HG03095 (cell line): ENCODE measurements around the gene TAF3.
"Not testable (repeated sequence)": the region's sequence is repeated elsewhere in the genome, so short reads cannot be mapped to it uniquely, and the experiment has no call there.

Source experiments
- ATAC-seq: cut with Tn5 transposase; IDR thresholded peaks from one replicate; pipeline ENCODE4 v1.9.1; 2021; ENCODE audit warnings: moderate library complexity; ENCODE audit not compliant: unreplicated experiment

Gene TAF3, protein sequence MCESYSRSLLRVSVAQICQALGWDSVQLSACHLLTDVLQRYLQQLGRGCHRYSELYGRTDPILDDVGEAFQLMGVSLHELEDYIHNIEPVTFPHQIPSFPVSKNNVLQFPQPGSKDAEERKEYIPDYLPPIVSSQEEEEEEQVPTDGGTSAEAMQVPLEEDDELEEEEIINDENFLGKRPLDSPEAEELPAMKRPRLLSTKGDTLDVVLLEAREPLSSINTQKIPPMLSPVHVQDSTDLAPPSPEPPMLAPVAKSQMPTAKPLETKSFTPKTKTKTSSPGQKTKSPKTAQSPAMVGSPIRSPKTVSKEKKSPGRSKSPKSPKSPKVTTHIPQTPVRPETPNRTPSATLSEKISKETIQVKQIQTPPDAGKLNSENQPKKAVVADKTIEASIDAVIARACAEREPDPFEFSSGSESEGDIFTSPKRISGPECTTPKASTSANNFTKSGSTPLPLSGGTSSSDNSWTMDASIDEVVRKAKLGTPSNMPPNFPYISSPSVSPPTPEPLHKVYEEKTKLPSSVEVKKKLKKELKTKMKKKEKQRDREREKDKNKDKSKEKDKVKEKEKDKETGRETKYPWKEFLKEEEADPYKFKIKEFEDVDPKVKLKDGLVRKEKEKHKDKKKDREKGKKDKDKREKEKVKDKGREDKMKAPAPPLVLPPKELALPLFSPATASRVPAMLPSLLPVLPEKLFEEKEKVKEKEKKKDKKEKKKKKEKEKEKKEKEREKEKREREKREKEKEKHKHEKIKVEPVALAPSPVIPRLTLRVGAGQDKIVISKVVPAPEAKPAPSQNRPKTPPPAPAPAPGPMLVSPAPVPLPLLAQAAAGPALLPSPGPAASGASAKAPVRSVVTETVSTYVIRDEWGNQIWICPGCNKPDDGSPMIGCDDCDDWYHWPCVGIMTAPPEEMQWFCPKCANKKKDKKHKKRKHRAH

GRCh38 chr10:7818295-7819120 lies at the start of gene TAF3:
TAF3 (plus strand) TSS chr10:7818505; CDS start chr10:7818710, 205 bp downstream.
- ATAC-seq, result peak; percentile 85

DNA sequence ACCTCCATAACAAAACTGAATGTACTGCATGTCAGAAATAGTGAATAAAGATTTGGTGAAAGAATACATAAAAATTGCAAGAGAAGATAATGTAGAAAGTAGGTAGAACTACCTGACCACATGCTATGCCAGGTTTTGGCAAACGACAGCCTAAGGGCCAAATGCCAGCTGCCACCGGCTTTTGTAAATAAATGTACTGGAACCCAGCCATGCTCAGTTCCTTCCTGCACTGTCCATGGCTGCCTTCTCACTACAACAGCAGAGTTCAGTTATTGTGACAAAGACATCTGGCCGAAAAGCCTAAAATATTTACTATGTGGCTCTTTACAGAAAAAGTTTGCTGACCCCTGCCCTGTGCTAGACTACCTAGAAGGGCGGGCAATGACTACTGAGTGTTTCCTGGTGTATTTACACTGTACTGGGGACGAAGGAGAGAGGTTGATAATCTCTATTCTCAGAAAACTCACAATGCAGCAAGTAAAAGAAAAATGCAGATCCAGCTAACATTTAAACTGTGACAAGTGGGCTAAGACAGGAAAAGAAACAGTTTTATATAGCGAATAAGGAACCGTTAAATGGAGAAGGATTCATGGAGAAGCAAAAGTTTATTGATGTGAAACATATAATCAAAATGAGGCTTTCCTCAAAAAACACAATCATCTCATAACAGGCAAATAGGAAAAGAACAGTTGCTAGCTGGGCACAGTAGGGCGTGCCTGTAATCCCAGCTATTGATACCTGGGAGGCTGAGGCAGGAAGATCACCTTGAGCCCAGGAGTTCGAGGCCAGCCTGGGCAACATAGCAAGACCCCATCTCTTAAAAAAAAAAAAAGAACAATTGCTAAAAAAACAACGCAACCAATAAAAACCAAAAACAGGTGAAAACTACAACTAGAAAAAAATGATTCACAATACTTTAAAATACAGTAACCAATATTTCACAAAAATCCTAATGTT lies 44.2 kb upstream of the TAF3 start:
- no peak for ATAC-seq

GRCh38 chr10:7776777-7777176 lies 41.5 kb upstream of the TAF3 start:
- no peak for ATAC-seq

GRCh38 chr10:7782194-7782593 lies 36.1 kb upstream of the TAF3 start:
- ATAC-seq, result not testable (repeated sequence)

DNA sequence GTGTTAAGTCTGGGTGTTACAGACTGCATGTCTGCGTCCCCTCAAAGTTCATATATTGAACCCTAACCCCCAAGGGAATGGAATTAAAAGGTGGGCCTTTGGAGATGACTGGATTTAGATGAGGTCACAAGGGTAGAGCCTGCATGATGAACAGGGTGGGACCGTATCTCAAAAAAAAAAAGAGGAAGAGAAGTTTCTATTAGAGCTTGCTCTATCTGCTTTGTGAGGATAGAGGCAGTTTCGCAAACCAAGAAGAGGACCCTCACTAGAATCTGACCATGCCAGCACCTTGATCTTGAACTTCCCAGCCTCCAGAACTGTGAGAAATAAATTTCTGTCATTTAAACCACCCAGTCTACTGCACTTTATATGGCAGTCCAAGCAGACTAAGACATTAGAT lies 31.9 kb upstream of the TAF3 start:
- ATAC-seq, result no peak

DNA sequence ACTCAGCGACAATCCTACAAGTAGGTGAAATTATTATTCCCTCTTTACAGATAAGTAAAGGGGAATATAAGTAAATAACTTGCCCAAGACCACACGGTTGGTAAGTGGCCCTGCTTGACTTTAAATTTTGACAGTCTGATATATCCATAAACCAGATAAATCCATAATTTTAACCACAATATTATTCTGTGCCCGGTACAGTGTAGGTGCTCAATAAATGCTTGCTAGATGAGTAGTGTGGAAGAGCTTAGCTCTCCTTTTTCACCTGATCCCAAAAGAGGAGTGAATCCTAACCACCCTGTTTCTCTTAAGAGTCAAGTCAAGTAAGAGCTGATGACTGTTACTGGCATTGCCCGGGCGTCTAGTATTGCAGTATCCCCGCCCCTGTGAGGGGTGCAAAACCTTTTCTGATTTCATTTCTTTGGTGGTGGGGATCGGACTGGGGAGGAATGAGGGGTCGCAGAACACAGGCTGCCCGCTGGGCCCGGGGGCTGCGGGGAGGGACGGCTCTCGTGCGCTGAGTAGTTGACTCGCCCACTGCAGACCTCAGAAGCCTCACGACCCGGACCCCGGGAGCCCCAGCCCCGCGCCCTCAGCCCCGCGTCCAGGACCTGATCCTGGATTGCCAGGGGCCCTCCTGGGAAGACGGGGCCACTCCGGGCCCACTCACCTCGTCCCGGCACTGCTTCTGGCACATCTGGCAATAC lies 31.0 kb upstream of the TAF3 start:
- peak; percentile 8 for ATAC-seq

- ATAC-seq, result peak; percentile 97
Measured at GRCh38 chr10:7787857-7788638, 30.3 kb upstream of the TAF3 start, which contains the start of the genes ATP5F1C and KIN. ATP5F1C (plus strand) TSS chr10:7788177; CDS start chr10:7788208, 31 bp downstream. KIN (minus strand) TSS chr10:7787993; CDS start chr10:7787933, 60 bp downstream.

- peak; percentile 10 for ATAC-seq
Measured at GRCh38 chr10:7788639-7789286, 29.5 kb upstream of the TAF3 start.

GRCh38 chr10:7789390-7789789 lies 28.9 kb upstream of the TAF3 start:
- ATAC-seq, result no peak

GRCh38 chr10:7792541-7792940 lies 25.8 kb upstream of the TAF3 start:
- ATAC-seq, result no peak

GRCh38 chr10:7794251-7795026 lies 23.9 kb upstream of the TAF3 start:
- no peak for ATAC-seq

- ATAC-seq, result no peak
Measured at GRCh38 chr10:7795605-7796004, 22.7 kb upstream of the TAF3 start.

GRCh38 chr10:7797582-7797981 lies 20.7 kb upstream of the TAF3 start:
- no peak for ATAC-seq

DNA sequence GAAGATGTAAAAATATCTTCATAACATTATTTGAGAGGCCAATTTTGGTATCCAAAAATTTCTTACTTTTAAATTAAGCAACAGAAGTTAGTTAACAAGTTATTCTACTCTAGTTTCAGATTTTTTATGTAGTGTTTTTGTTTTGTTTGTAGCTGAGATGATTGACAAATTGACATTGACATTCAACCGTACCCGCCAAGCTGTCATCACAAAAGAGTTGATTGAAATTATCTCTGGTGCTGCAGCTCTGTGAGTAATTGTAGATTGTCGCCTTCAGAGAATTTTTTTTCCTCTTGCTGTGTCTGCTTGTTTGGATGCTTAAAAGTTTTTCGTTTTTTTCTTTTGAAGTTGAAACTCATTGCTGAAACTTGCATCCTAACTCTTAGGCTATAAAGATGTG lies 15.7 kb upstream of the TAF3 start:
- ATAC-seq, result no peak

- ATAC-seq, result no peak
Measured at GRCh38 chr10:7804216-7804615, 14.1 kb upstream of the TAF3 start.

DNA sequence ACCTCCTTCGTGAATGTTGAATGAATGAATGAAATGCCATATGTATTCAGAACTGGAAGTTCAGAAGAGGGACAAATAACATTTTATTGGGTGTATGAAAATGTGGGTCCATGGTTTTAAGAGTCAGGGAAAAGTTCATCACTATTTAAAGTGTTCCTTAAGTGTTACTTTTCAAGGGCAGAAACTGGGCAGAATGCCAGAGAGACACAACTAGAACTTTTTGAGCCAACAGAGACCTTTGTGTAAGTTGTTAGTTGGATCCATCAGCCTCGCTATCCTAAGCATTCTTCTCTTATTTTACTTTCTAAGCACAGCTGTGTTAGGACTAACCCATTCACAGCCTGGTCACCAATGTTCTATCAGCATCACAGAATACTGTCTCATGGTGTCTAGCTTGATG lies 13.6 kb upstream of the TAF3 start:
- no peak for ATAC-seq

DNA sequence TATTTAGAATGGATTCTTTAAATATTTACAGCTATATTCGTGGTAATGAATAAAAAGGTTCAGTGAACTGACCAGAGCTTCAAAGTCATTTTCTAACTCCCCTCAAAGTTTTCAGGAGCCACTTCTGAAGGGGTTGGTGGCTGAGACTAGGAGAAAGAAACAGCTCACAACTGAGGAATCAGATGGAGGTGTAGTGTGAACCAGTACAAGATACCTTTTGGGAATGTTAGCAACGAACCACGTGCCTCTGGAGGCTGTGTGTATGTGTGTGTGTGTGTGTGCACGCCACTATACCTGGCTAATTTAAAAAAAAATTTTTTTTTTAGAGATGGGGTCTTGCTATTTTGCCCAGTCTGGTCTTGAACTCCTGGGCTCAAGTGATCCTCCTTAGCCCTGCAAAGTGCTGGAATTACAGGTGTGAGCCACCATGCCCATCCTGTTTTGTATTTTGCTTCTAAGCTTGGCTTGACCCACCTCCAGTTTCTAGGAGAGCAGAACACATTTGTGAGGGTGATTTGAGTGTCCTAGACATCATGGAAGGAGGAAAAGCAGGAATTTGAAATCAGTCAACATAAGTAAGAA lies 9.5 kb upstream of the TAF3 start:
- ATAC-seq, result no peak
